ENCODE measurements around the gene FBXO42. TPM values are rescaled to one million over a fixed set of nuclear protein-coding genes. Genes with fewer than 3 reads are reported as not detected.

Gene FBXO42
- total and polyA plus RNA-seq, 9 of the 15 experiments (the other 6 are each of a cell fraction or from before 2014, with no cell fraction given) = 7.2 to 24.8 (median 17.4) TPM

DNA sequence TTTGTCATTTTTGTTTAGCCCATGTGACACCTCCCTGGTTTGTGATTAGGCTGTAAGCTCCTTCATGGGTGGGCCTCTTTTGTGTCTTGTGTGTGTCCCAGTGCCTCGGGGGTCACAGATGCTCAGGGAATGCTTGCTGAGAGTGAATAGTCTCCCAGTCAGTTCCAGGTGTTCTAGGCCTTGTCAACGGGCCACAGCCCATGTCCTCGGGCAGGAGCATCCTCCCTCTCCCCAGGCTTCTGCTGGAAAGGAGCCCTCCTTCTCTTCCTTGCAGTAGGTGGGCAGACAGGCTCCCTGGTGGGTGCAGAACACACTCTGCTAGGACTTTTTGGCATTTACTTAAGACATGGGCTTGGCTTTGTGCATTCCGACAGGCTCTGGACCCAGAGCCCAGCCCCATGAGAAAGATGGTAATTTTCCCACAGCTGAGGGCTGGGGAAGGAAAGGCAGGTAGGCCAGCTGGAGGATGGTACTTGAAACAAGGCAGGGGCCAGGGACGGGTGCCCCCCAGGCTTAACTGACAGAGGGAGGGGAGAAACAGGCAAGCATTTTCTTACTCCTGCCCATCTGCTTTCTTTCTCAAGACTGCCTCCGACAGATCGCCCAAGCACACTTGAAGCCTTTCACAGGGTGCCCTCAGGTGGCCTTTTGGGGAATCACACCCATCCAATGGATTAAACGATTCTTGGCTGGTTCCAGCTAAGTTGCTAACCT, 108.2 kb downstream of the FBXO42 start (continued):
- TF ChIP-seq, protein P1, sequence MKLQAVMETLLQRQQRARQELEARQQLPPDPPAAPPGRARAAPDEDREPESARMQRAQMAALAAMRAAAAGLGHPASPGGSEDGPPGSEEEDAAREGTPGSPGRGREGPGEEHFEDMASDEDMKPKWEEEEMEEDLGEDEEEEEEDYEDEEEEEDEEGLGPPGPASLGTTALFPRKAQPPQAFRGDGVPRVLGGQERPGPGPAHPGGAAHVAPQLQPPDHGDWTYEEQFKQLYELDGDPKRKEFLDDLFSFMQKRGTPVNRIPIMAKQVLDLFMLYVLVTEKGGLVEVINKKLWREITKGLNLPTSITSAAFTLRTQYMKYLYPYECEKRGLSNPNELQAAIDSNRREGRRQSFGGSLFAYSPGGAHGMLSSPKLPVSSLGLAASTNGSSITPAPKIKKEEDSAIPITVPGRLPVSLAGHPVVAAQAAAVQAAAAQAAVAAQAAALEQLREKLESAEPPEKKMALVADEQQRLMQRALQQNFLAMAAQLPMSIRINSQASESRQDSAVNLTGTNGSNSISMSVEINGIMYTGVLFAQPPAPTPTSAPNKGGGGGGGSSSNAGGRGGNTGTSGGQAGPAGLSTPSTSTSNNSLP (IDR thresholded peaks at IDR 0.05; ENCODE audit: borderline replicate concordance, low read depth, low read length) = 0 out of 2 replicates have a peak, but pooled peaks have one; percentile 15
- TF ChIP-seq, protein P2, sequence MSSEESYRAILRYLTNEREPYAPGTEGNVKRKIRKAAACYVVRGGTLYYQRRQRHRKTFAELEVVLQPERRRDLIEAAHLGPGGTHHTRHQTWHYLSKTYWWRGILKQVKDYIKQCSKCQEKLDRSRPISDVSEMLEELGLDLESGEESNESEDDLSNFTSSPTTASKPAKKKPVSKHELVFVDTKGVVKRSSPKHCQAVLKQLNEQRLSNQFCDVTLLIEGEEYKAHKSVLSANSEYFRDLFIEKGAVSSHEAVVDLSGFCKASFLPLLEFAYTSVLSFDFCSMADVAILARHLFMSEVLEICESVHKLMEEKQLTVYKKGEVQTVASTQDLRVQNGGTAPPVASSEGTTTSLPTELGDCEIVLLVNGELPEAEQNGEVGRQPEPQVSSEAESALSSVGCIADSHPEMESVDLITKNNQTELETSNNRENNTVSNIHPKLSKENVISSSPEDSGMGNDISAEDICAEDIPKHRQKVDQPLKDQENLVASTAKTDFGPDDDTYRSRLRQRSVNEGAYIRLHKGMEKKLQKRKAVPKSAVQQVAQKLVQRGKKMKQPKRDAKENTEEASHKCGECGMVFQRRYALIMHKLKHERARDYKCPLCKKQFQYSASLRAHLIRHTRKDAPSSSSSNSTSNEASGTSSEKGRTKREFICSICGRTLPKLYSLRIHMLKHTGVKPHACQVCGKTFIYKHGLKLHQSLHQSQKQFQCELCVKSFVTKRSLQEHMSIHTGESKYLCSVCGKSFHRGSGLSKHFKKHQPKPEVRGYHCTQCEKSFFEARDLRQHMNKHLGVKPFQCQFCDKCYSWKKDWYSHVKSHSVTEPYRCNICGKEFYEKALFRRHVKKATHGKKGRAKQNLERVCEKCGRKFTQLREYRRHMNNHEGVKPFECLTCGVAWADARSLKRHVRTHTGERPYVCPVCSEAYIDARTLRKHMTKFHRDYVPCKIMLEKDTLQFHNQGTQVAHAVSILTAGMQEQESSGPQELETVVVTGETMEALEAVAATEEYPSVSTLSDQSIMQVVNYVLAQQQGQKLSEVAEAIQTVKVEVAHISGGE (CRISPR knock-in tag; IDR thresholded peaks at IDR 0.05) = no peak
- TF ChIP-seq ZSCAN32 (CRISPR knock-in tag; IDR thresholded peaks at IDR 0.05) (no peak), MYNN (IDR thresholded peaks at IDR 0.05) (peak; percentile 43; the same call in 1 of the 2 replicates), MYNN (CRISPR knock-in tag; IDR thresholded peaks at IDR 0.05) (no peak), ARID2 (IDR thresholded peaks at IDR 0.05) (peak; percentile 74), SETDB1 (IDR thresholded peaks at IDR 0.05; ENCODE audit: low read length) (no peak), HLTF (IDR thresholded peaks at IDR 0.05) (no peak), ZNF311 (CRISPR knock-in tag; IDR thresholded peaks at IDR 0.05) (no peak), PHF21A (IDR thresholded peaks at IDR 0.05; ENCODE audit: borderline replicate concordance, low read depth) (no peak), TEAD4 (IDR thresholded peaks at IDR 0.05; ENCODE audit: low read length) (peak; percentile 23; the same call in 1 of the 2 replicates), TEAD4 (CRISPR knock-in tag; IDR thresholded peaks at IDR 0.05; ENCODE audit: borderline replicate concordance) (no peak), FOXA3 (CRISPR knock-in tag; conservative IDR thresholded peaks at IDR 0.05 in 1 of 2, IDR thresholded peaks at IDR 0.05 in 1 of 2) (no peak), CBX1 (IDR thresholded peaks at IDR 0.05; ENCODE audit: low read depth) (no peak), ZFP30 (CRISPR knock-in tag; IDR thresholded peaks at IDR 0.05; ENCODE audit: borderline replicate concordance) (no peak), PTRF (tag; IDR thresholded peaks at IDR 0.05) (no peak)
- TF ChIP-seq, protein P3, sequence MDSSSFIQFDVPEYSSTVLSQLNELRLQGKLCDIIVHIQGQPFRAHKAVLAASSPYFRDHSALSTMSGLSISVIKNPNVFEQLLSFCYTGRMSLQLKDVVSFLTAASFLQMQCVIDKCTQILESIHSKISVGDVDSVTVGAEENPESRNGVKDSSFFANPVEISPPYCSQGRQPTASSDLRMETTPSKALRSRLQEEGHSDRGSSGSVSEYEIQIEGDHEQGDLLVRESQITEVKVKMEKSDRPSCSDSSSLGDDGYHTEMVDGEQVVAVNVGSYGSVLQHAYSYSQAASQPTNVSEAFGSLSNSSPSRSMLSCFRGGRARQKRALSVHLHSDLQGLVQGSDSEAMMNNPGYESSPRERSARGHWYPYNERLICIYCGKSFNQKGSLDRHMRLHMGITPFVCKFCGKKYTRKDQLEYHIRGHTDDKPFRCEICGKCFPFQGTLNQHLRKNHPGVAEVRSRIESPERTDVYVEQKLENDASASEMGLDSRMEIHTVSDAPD (CRISPR knock-in tag; IDR thresholded peaks at IDR 0.05) = no peak
- TF ChIP-seq, protein P4, sequence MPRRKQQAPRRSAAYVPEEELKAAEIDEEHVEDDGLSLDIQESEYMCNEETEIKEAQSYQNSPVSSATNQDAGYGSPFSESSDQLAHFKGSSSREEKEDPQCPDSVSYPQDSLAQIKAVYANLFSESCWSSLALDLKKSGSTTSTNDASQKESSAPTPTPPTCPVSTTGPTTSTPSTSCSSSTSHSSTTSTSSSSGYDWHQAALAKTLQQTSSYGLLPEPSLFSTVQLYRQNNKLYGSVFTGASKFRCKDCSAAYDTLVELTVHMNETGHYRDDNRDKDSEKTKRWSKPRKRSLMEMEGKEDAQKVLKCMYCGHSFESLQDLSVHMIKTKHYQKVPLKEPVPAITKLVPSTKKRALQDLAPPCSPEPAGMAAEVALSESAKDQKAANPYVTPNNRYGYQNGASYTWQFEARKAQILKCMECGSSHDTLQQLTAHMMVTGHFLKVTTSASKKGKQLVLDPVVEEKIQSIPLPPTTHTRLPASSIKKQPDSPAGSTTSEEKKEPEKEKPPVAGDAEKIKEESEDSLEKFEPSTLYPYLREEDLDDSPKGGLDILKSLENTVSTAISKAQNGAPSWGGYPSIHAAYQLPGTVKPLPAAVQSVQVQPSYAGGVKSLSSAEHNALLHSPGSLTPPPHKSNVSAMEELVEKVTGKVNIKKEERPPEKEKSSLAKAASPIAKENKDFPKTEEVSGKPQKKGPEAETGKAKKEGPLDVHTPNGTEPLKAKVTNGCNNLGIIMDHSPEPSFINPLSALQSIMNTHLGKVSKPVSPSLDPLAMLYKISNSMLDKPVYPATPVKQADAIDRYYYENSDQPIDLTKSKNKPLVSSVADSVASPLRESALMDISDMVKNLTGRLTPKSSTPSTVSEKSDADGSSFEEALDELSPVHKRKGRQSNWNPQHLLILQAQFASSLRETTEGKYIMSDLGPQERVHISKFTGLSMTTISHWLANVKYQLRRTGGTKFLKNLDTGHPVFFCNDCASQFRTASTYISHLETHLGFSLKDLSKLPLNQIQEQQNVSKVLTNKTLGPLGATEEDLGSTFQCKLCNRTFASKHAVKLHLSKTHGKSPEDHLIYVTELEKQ (CRISPR knock-in tag; IDR thresholded peaks at IDR 0.05) = no peak

Data from K562 (cell line).